Fibroblast of lung (primary cell): Measurements from ENCODE around the gene ANKS1B.

Experiments
- EZH2 ChIP-seq: IDR thresholded peaks from 2 replicates; pipeline ENCODE4 v1.5.1; 2012; ENCODE audit warnings: low read length, control low read depth, mild to moderate bottlenecking; ENCODE audit errors: missing control alignments
- TF ChIP-seq, protein P1 (sequence below), 2 donors: IDR thresholded peaks in 1 of 2; conservative IDR thresholded peaks in 1 of 2; 1 replicate in 1 of 2; 2 replicates in 1 of 2; pipeline ENCODE4 v1.5.1; 2011 to 2012; ENCODE audit warnings: low read length in 2 of 2, control low read depth in 1 of 2, inconsistent platforms in 1 of 2, low read depth in 1 of 2, mild to moderate bottlenecking in 1 of 2

DNA sequence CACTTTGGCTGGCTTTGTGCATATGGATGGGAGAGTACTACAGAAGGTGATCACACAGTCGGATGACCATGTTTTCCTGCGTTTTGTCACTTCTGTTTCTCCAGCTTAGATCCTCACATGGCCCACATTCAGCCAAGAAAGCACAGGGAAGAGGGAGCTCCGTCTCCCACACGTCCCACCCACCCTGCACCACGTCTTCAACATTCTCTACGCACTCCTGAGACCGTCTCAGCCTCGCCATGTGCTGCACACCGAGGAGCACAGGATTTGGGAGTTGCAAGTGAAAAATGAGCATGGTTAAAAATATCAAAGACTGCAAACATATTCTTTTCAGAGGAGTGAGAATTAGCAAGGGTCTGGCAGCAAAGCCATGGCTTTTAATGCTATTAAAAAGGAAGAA is 1217.5 kb downstream of the ANKS1B start:
- TF ChIP-seq, protein P1, sequence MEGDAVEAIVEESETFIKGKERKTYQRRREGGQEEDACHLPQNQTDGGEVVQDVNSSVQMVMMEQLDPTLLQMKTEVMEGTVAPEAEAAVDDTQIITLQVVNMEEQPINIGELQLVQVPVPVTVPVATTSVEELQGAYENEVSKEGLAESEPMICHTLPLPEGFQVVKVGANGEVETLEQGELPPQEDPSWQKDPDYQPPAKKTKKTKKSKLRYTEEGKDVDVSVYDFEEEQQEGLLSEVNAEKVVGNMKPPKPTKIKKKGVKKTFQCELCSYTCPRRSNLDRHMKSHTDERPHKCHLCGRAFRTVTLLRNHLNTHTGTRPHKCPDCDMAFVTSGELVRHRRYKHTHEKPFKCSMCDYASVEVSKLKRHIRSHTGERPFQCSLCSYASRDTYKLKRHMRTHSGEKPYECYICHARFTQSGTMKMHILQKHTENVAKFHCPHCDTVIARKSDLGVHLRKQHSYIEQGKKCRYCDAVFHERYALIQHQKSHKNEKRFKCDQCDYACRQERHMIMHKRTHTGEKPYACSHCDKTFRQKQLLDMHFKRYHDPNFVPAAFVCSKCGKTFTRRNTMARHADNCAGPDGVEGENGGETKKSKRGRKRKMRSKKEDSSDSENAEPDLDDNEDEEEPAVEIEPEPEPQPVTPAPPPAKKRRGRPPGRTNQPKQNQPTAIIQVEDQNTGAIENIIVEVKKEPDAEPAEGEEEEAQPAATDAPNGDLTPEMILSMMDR (conservative IDR thresholded peaks at IDR 0.05 in 1 of 2, IDR thresholded peaks at IDR 0.05 in 1 of 2; ENCODE audit: low read depth in 1 of 2, low read length in 2 of 2), result no peak
- no peak for TF ChIP-seq EZH2
